GM19043 (cell line): ENCODE results near the gene SPATA12.

Source experiments
- ATAC-seq: cut with Tn5 transposase; IDR thresholded peaks from one replicate; pipeline ENCODE4 v1.9.1; 2021; ENCODE audit warnings: low read depth; ENCODE audit not compliant: unreplicated experiment

Gene SPATA12

GRCh38 chr3:57109437-57110199 is 49.2 kb downstream of the SPATA12 start:
- no peak for ATAC-seq

GRCh38 chr3:57110214-57110613 is 49.8 kb downstream of the SPATA12 start:
- no peak for ATAC-seq

DNA sequence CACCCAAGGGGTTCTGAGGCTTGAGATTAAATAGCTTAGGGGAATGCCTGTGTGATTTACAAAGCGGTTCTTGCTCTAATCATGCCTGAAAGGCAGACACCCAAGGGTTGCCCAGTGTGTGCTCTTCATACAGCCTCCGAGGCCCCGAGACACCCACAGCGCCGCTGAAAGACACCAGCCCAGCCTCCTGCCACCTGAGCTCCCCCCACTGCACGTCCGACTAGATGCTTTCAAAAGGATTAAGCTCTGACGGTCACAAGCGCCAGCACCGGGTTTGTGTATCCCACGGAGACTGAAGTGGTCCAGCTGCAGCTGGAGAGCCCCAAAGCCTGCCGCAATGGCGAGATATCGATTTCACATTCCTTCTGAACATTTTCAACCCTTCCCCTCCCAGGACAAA is 50.3 kb downstream of the SPATA12 start:
- no peak for ATAC-seq

DNA sequence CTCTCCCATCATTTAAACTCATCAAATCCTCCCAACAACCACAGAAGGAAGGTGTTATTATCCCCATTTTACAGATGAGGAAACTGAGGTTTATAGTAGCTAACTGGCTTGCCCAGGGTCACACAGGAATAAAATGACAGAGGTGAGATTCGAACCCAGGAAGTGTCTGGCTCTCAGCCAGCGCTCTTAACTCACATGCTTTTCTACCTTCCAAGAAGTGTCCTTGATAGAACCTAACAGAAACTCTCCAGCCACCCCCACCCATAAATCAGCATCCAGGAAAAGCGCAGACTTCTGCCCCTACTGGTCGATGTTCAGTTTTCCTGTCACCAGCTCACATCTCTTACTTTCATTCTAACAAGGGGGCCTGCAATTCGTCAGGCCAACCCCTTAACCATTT is 51.7 kb downstream of the SPATA12 start:
- no peak for ATAC-seq

DNA sequence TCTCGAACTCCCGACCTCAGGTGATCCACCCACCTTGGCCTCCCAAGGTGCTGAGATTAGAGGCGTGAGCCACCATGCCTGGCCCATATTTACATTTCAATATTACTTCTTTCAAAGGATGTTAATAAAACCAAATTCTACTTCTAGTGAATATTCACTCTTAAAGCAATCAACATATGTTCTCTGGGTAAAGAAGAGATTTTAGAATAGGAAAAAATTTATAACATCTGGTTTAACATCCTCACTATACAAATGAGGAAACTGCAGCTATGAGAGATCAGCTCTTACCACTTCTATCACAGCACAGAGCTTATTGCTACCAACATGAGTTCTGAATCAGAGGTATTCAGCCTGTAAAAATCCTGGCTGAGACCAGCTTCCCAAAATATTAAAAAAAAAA is 56.0 kb downstream of the SPATA12 start:
- ATAC-seq = no peak

DNA sequence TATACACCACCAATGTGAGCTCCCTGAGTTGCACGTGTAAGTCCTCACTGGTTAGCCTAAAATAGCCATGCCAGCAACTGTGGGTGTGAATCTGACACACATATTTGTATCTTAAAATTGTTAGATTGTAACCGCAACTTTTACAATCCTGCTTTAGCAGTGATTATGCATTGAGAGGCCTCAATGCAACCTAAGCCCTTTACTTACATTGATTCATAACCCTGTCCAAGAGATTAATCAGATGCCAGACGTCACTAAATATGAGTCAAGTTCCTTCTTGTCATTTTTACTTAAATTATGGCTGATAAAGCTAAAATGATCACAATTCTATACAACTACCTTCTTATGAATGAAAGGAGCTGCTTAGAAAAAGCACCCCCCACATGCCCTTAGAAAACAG is 57.8 kb downstream of the SPATA12 start:
- ATAC-seq = no peak

DNA sequence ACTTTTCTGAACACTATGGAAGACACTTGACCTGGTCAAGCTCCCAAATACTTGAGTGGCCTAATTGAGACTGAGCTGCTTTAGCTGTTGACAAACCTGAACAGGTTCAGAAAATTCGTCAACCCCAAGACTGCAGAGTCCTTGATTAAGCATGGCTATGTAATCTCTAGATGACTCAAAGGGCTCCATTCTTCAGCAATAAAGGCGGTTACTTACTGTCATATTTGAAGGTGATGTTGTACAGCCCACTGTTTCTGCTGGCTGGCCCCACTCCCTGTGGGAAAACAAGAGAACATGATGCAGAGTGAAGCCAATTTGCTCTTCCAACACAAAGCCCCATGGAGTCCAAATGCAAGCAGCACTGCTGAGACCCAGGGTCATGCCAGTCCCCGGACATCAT is 59.6 kb downstream of the SPATA12 start:
- no peak for ATAC-seq

DNA sequence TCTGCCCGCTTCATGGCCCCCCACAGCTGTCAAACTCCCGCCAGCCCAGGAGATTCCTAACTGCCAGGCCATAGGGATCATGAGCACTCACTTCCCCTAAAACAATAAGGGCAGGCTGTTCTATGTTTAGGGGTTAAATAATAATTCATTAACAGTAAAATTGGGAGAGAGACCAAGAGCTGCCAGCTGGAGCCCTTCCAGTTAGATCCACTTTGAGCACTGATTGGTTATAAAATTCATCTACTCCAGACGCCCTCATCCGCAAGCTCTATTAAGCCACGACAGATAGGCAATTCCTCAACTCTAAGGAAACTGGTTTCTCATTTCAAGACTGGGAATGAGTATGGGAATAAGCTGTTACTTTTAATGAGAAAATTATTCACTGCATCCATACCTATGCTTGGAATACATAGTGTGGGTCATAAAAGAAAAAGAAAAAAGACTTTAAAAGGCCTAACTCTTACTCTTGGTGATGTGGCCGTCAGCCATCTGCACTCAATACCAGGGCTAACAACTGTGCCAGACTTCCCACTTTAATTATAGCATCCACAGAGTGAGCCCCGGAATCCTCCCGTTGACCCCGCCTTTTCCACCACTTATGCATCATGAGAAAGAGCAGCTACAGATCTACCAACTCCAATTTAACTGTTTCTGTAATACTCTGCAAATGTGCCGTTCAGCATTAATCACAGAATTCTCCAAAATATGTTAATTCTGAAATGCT is 60.1 kb downstream of the SPATA12 start:
- ATAC-seq = no peak
